GM19395 (cell line): ENCODE results near the gene FAT2.

Source experiments
- ATAC-seq: cut with Tn5 transposase; IDR thresholded peaks from one replicate; pipeline ENCODE4 v1.9.1; 2021; ENCODE audit warnings: mild to moderate bottlenecking, moderate library complexity; ENCODE audit not compliant: unreplicated experiment

FAT2 gene

DNA sequence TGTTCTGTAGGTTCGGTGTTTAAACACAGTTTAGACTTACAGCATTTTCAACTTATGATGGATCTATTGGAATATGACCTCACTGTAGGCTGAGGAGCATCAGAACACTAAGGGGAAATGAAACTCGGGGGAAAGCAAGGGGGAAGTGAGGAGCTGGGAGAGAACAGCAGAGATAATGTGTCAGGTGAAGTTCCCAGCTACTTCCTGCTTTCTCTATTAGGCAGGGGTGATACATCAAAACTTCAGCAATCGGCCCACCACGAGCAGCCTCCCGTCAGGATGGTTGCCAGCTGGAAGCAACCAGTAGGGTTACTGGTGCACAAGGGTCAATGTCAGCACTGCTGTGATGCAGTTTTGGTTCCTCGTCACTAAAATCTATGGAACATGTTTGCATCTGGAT, 34.3 kb downstream of the FAT2 start:
- peak; percentile 64 for ATAC-seq

DNA sequence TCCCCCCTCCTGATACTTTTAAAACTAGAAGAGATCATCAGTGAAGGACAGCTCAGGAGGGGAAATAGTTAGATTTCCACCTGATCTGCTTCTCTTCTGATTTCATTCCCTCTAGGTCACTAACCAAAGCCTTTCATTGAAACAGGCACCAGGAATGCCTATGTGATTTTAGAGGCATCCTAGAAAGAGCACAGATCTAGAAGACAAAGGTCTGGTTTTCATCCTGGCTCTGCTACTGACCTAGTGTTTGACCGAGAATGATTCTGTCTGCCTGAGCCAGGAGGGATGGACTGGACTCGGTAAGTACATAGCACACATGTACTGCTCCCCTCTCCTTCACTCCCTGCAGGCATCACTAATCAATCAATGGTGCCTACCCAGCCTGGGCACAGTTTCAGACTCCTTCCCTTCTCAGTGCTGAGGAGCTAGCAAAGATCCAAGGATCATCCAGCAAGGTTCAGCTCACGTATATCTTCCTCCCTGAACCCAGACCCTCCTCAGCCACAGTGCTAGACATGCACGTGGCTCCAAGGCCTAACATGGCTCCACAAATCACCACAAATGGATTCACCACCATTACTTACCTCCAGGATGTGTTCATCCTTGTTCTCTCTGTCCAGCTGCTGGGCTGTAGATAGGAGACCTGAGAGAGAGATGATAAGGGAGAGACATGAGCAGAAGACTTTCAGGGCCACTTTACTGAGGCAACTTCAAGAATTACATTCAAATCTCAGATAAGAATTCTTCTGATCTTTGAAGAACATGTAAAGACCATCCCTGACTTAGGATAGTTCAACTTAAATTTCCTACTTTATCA, 35.2 kb downstream of the FAT2 start:
- no peak for ATAC-seq

DNA sequence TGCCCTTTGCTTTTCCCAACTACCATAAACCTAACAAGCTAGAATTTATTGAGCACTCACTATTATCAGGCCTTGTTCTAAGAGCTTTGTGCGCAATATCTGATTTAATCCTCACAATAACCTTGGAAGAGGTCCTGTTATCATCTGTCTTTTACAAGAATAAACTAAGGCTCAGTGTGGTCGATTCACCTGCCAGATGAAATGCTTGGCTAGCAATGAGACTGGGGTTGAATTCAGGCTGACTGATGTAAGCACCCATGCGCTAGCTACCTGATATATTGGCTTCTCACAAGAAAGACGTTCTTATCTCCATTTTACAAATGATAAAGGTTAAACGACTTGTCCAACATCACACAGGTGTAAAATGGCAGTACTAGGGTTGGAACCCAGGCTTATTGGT, 37.4 kb downstream of the FAT2 start:
- ATAC-seq = no peak

DNA sequence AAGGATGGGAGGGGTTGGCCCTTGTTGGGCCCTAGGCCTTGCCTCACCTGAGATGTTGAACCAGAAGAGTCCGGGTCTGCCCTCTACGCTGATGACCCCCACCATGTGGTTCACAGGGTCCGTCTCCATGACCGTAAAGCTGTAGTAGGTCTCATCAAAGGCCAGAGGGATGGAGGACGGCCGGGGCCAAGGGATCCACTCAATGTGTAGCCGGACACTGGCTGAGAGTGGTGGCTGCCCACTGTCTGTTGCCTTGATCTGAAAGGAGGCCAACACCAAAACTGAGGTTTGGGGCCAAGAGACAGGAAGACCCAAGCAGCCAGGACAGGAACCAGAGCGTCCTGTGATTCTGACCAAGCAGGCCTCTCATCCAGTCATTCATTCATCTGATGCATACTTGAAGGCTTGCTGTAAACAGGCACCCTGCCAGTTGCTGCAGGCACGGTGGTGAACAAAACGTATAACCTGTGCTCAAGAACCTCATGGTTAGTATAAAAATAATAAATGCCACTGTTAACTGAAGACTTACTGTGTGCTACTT, 37.9 kb downstream of the FAT2 start:
- ATAC-seq = no peak

DNA sequence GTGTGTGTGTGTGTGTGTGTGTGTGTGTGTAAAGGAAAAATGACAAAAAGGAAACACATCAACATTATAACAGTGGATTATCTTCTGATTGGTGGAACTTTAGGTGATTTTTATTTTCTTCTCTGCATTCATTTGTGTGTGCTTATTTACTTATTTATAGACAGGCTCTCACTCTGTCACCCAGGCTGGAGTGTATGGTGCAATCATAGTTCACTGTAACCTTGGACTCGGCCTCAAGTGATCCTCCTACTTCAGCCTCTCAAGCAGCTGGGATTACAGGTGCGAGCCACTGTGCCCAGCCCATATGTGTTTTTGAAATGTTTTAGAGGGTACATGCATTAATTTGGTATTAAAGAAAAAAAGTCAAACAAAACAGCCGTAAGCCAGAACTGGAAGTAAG, 39.1 kb downstream of the FAT2 start:
- ATAC-seq = no peak

DNA sequence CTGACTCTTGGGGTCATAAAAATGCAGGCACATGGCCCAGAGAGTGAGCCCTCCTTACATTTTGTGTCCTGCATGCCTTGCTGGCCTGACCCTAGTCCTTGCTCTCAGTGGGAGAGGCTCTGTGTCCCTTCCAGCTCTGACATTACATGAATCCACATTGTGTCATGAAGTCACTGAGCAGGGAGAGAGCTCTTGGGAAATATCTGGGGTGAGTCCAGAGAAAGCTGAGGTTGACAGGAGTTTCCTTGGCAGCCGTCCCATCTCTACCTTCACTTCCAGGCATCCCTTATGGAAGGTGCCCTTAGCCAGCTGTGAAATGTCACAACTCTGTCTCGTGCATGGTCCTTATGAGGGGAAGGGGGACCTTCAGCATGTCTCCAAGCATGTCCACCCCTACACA, 41.0 kb downstream of the FAT2 start:
- no peak for ATAC-seq

DNA sequence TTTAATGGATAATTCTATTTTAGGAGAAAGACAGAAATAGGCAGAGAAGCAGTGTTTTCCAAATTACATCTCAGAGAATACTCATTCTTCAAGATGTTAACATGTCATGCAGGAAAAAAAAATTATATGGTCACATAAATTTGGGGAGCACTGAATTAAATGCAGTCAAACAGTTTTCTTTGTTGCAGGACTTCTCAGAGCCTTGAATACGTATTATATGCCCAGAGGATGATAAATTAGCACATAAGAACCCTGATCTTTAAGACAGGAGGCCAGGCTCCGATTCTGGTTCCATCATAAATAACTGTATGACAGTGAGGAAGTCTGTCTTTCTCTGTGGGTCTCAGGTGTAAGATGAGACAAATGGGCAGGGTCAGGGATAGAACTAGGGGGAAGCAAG, 41.4 kb downstream of the FAT2 start:
- no peak for ATAC-seq

DNA sequence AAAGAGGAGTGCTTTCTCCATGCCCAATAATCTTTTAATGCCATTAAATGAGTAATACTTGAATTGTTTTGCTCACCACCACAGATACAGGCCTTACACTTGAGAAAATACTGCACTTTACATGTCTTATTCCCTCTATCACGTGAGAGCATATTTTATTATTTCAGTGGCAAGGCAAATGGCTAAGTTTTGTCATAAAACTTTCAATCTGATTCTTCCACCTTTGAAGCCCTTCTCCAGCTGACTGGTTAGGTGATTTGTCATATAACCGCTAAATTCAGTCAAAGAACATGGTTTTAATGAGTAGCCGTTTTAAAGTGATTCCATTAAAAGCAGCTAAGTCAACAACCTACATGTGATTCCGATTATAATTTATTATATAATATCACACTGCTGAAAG, 43.8 kb downstream of the FAT2 start:
- no peak for ATAC-seq

DNA sequence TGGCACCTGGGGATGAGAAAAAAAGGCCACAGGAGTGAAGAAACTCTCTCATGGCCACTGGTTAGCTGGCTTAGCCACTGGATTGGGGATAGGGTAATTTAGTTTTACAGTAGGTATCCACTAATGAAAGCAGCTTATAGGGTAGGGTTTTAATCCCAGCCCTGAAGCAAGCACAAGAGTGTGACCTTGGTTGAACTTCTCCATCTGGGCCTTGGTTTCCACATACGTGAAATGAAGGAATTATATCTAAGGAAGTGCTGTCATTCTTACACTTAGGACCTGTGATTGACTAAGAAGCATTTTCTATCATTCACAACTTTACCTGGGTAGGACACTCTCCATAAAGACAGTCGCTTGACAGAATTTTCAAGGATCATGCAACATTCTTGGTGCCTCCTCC, 49.6 kb downstream of the FAT2 start:
- no peak for ATAC-seq
